Measurements from ENCODE around the gene IL32.
"Not testable (repeated sequence)": the region's sequence is repeated elsewhere in the genome, so short reads cannot be mapped to it uniquely, and the experiment has no call there.

IL32 gene

GRCh38 chr16:3066440-3066748, 954 bp downstream of the IL32 start:
- Histone ChIP-seq H3K4me2 (ENCODE audit: low read length) (no peak overlapping the region), H4K20me1 (ENCODE audit: insufficient read depth, low read length) (no peaks in the 10 kb centered on the region), H3K27ac (ENCODE audit: low read depth, low read length, poor library complexity, severe bottlenecking) (no peak overlapping the region), H3K4me1 (ENCODE audit: insufficient read depth, low read length, severe bottlenecking) (no peaks in the 10 kb centered on the region), H3K36me3 (ENCODE audit: insufficient read depth, low read length) (no peaks in the 10 kb centered on the region; the same call in 1 of the 2 replicates), H3K9me2 (ENCODE audit: low read depth, low read length) (no peaks in the 10 kb centered on the region), H3F3A (ENCODE audit: insufficient read depth, low read length) (no peaks in the 10 kb centered on the region), H3K79me2 (ENCODE audit: insufficient read depth, low read length) (no peaks in the 10 kb centered on the region), H3K4me3 (ENCODE audit: low read depth, low read length, poor library complexity, severe bottlenecking) (no peak overlapping the region), H3K9me3 (ENCODE audit: low read length) (no peaks in the 10 kb centered on the region), H2AFZ (ENCODE audit: low read length) (no peak overlapping the region), H3K9ac (ENCODE audit: low read length) (no peak overlapping the region), H3K27me3 (ENCODE audit: insufficient read depth, low read length) (no peaks in the 10 kb centered on the region; the same call in 1 of the 2 replicates)
- TF ChIP-seq, protein P1, sequence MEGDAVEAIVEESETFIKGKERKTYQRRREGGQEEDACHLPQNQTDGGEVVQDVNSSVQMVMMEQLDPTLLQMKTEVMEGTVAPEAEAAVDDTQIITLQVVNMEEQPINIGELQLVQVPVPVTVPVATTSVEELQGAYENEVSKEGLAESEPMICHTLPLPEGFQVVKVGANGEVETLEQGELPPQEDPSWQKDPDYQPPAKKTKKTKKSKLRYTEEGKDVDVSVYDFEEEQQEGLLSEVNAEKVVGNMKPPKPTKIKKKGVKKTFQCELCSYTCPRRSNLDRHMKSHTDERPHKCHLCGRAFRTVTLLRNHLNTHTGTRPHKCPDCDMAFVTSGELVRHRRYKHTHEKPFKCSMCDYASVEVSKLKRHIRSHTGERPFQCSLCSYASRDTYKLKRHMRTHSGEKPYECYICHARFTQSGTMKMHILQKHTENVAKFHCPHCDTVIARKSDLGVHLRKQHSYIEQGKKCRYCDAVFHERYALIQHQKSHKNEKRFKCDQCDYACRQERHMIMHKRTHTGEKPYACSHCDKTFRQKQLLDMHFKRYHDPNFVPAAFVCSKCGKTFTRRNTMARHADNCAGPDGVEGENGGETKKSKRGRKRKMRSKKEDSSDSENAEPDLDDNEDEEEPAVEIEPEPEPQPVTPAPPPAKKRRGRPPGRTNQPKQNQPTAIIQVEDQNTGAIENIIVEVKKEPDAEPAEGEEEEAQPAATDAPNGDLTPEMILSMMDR (IDR thresholded peaks at IDR 0.05; ENCODE audit: low read length) = no peak
- no peak for TF ChIP-seq EZH2 (IDR thresholded peaks at IDR 0.05; ENCODE audit: borderline replicate concordance, low read length)

- no peak overlapping the region for H3K4me2 ChIP-seq (ENCODE audit: low read length)
- no peak overlapping the region for H3K4me3 ChIP-seq (ENCODE audit: low read depth, low read length, poor library complexity, severe bottlenecking)
- no peak overlapping the region for H3K27ac ChIP-seq (ENCODE audit: low read depth, low read length, poor library complexity, severe bottlenecking)
- H3K9ac ChIP-seq (ENCODE audit: low read length) = no peak overlapping the region
- no peaks in the 10 kb centered on the region; the same call in 1 of the 2 replicates for H3K36me3 ChIP-seq (ENCODE audit: insufficient read depth, low read length)
- no peaks in the 10 kb centered on the region for H3K79me2 ChIP-seq (ENCODE audit: insufficient read depth, low read length)
- no peaks in the 10 kb centered on the region for H3F3A ChIP-seq (ENCODE audit: insufficient read depth, low read length)
- H4K20me1 ChIP-seq (ENCODE audit: insufficient read depth, low read length) = no peaks in the 10 kb centered on the region
- H2AFZ ChIP-seq (ENCODE audit: low read length) = no peak overlapping the region
- H3K9me2 ChIP-seq (ENCODE audit: low read depth, low read length) = no peaks in the 10 kb centered on the region
- H3K9me3 ChIP-seq (ENCODE audit: low read length) = no peaks in the 10 kb centered on the region
- TF ChIP-seq, protein P1 (IDR thresholded peaks at IDR 0.05; ENCODE audit: low read length) = no peak
- no peak for TF ChIP-seq EZH2 (IDR thresholded peaks at IDR 0.05; ENCODE audit: borderline replicate concordance, low read length)
- H3K4me1 ChIP-seq (ENCODE audit: insufficient read depth, low read length, severe bottlenecking) = no peaks in the 10 kb centered on the region
- no peaks in the 10 kb centered on the region; the same call in 1 of the 2 replicates for H3K27me3 ChIP-seq (ENCODE audit: insufficient read depth, low read length)
Measured at GRCh38 chr16:3068487-3068886, 3.0 kb downstream of the IL32 start.

DNA sequence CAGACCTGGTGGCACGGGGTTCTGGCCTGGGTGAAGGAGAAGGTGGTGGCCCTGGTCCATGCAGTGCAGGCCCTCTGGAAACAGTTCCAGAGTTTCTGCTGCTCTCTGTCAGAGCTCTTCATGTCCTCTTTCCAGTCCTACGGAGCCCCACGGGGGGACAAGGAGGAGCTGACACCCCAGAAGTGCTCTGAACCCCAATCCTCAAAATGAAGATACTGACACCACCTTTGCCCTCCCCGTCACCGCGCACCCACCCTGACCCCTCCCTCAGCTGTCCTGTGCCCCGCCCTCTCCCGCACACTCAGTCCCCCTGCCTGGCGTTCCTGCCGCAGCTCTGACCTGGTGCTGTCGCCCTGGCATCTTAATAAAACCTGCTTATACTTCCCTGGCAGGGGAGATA, 3.7 kb downstream of the IL32 start:
- H3K27ac ChIP-seq (ENCODE audit: low read depth, low read length, poor library complexity, severe bottlenecking); H3F3A ChIP-seq (ENCODE audit: insufficient read depth, low read length); H3K9me3 ChIP-seq (ENCODE audit: low read length); H4K20me1 ChIP-seq (ENCODE audit: insufficient read depth, low read length); H3K4me2 ChIP-seq (ENCODE audit: low read length); H3K9ac ChIP-seq (ENCODE audit: low read length); H3K36me3 ChIP-seq (ENCODE audit: insufficient read depth, low read length); H3K9me2 ChIP-seq (ENCODE audit: low read depth, low read length); H3K27me3 ChIP-seq (ENCODE audit: insufficient read depth, low read length); H3K4me3 ChIP-seq (ENCODE audit: low read depth, low read length, poor library complexity, severe bottlenecking); H3K79me2 ChIP-seq (ENCODE audit: insufficient read depth, low read length); H2AFZ ChIP-seq (ENCODE audit: low read length); H3K4me1 ChIP-seq (ENCODE audit: insufficient read depth, low read length, severe bottlenecking): not testable (repeated sequence)

- Histone ChIP-seq H3K4me2 (ENCODE audit: low read length) (no peak overlapping the region), H3K4me1 (ENCODE audit: insufficient read depth, low read length, severe bottlenecking) (peaks cover 11% of the 10 kb centered on the region), H3K79me2 (ENCODE audit: insufficient read depth, low read length) (no peaks in the 10 kb centered on the region), H3K27ac (ENCODE audit: low read depth, low read length, poor library complexity, severe bottlenecking) (no peak overlapping the region), H3K4me3 (ENCODE audit: low read depth, low read length, poor library complexity, severe bottlenecking) (no peak overlapping the region), H4K20me1 (ENCODE audit: insufficient read depth, low read length) (no peaks in the 10 kb centered on the region), H3K27me3 (ENCODE audit: insufficient read depth, low read length) (no peaks in the 10 kb centered on the region), H2AFZ (ENCODE audit: low read length) (no peak overlapping the region), H3K9me3 (ENCODE audit: low read length) (no peaks in the 10 kb centered on the region), H3K9ac (ENCODE audit: low read length) (no peak overlapping the region), H3K36me3 (ENCODE audit: insufficient read depth, low read length) (no peaks in the 10 kb centered on the region; the same call in 1 of the 2 replicates), H3K9me2 (ENCODE audit: low read depth, low read length) (no peaks in the 10 kb centered on the region), H3F3A (ENCODE audit: insufficient read depth, low read length) (no peaks in the 10 kb centered on the region)
- TF ChIP-seq EZH2 (IDR thresholded peaks at IDR 0.05; ENCODE audit: borderline replicate concordance, low read length) = no peak
- TF ChIP-seq, protein P1 (IDR thresholded peaks at IDR 0.05; ENCODE audit: low read length) = no peak
Measured at GRCh38 chr16:3070608-3071111, 5.2 kb downstream of the IL32 start.
